B cell (primary cell): ENCODE results near the gene PPP4R4. TPM values are rescaled to one million over a fixed set of nuclear protein-coding genes. Genes with fewer than 3 reads are reported as not detected.
"Not testable (repeated sequence)": the region's sequence is repeated elsewhere in the genome, so short reads cannot be mapped to it uniquely, and the experiment has no call there.

Experiments
- ATAC-seq: fragments of 200-7000 bp; cut with Tn5 transposase; one replicate; pipeline ENCODE4 v1.10.0; 2021; ENCODE audit warnings: low read depth, mild to moderate bottlenecking, moderate number of reproducible peaks, moderate library complexity
- CTCF ChIA-PET: fragments of 350-600 bp; sonication (Branson Sonifier 250); formaldehyde crosslinking; loops from one replicate; lab custom pipeline; 2021; ENCODE audit warnings: antibody characterized with exemption, inconsistent platforms; lab: Charles Lee
- POLR2A ChIA-PET: fragments of 350-600 bp; sonication (Branson Sonifier 250); formaldehyde crosslinking; loops from one replicate; lab custom pipeline; 2021; ENCODE audit warnings: antibody characterized with exemption; lab: Charles Lee
- DNase-seq: peaks from one replicate; pipeline ENCODE4 v3.0.0; 2013
- H2AFZ ChIP-seq: 2 replicates; pipeline ENCODE4 v1.6.1; 2012; ENCODE audit warnings: mild to moderate bottlenecking, low read depth, low read length; ENCODE audit not compliant: insufficient read depth, poor library complexity, severe bottlenecking
- H3K27ac ChIP-seq, 2 donors: 1 replicate in 1 of 2; 2 replicates in 1 of 2; pipeline ENCODE4 v1.5.1; 2012 to 2013; ENCODE audit warnings: low read length in 2 of 2, mild to moderate bottlenecking in 2 of 2, moderate library complexity in 1 of 2
- H3K27me3 ChIP-seq, 4 experiments: fragments of 200-600 bp in 1 of 4; sonication (generic) in 1 of 4; replicated peaks in 1 of 4; 1 replicate in 2 of 4; 2 replicates in 2 of 4; pipeline versions ENCODE4 v1.6.1 to v1.7.0; 2013 to 2016; ENCODE audit warnings: low read length in 3 of 4, mild to moderate bottlenecking in 2 of 4, mixed read lengths in 1 of 4, moderate library complexity in 1 of 4; ENCODE audit not compliant: insufficient read depth in 4 of 4, control insufficient read depth in 3 of 4; ENCODE audit errors: control extremely low read depth in 1 of 4
- H3K36me3 ChIP-seq, 2 experiments: replicated peaks in 1 of 2; 1 replicate in 1 of 2; 2 replicates in 1 of 2; pipeline versions ENCODE4 v1.6.1 to v1.7.1; 2013; ENCODE audit warnings: low read length in 1 of 2; ENCODE audit not compliant: insufficient read depth in 2 of 2, control insufficient read depth in 1 of 2; ENCODE audit errors: control extremely low read depth in 1 of 2, extremely low read depth in 1 of 2
- H3K4me1 ChIP-seq, 2 donors: fragments of 200-600 bp in 1 of 2; sonication (generic) in 1 of 2; 1 replicate in 1 of 2; 2 replicates in 1 of 2; pipeline versions ENCODE4 v1.5.1 to v1.6.1; 2013 to 2017; ENCODE audit warnings: low read length in 2 of 2; ENCODE audit not compliant: control insufficient read depth in 2 of 2, insufficient read depth in 2 of 2
- H3K4me2 ChIP-seq: replicated peaks from 2 replicates; pipeline ENCODE3; 2012; ENCODE audit warnings: mild to moderate bottlenecking, low read depth, low read length; ENCODE audit not compliant: poor library complexity, severe bottlenecking
- H3K4me3 ChIP-seq, 5 experiments: fragments of 200-600 bp in 1 of 5; sonication (generic) in 1 of 5; 1 replicate in 3 of 5; 2 replicates in 2 of 5; pipeline versions ENCODE4 v1.5.1 to v1.7.0; 2011 to 2016; ENCODE audit warnings: low read length in 4 of 5, mild to moderate bottlenecking in 4 of 5, low read depth in 2 of 5, control low read depth in 1 of 5, moderate library complexity in 1 of 5; ENCODE audit not compliant: insufficient read depth in 1 of 5; ENCODE audit errors: control extremely low read depth in 1 of 5, extremely low read depth in 1 of 5
- H3K79me2 ChIP-seq: fragments of 200-600 bp; sonication (generic); one replicate; pipeline ENCODE4 v1.6.0; 2016; ENCODE audit warnings: low read length; ENCODE audit not compliant: control insufficient read depth, insufficient read depth
- H3K9ac ChIP-seq: fragments of 200-600 bp; sonication (generic); 2 replicates; pipeline ENCODE4 v1.6.1; 2017; ENCODE audit warnings: mild to moderate bottlenecking, low read length, moderate library complexity
- H3K9me3 ChIP-seq, 3 donors: one replicate each; pipeline versions ENCODE4 v1.6.1 to v1.7.1; 2013; ENCODE audit warnings: low read length in 2 of 3; ENCODE audit not compliant: control insufficient read depth in 2 of 3, insufficient read depth in 1 of 3; ENCODE audit errors: control extremely low read depth in 1 of 3
- H4K20me1 ChIP-seq: 2 replicates; pipeline ENCODE4 v1.6.0; 2012; ENCODE audit warnings: mild to moderate bottlenecking, low read length; ENCODE audit not compliant: insufficient read depth, control insufficient read depth, poor library complexity, severe bottlenecking
- H3K27ac Mint-ChIP-seq: one replicate; pipeline ENCODE4 v1.8.0; 2021; ENCODE audit warnings: mixed read lengths
- H3K27me3 Mint-ChIP-seq: one replicate; pipeline ENCODE4 v1.8.0; 2021; ENCODE audit warnings: mixed read lengths
- H3K4me1 Mint-ChIP-seq: one replicate; pipeline ENCODE4 v1.8.0; 2021; ENCODE audit warnings: mixed read lengths
- H3K4me3 Mint-ChIP-seq: one replicate; pipeline ENCODE4 v1.8.0; 2021; ENCODE audit warnings: mixed read lengths
- H3K9me3 Mint-ChIP-seq: one replicate; pipeline ENCODE4 v1.8.0; 2022; ENCODE audit warnings: mixed read lengths; ENCODE audit not compliant: insufficient read depth
- EZH2 ChIP-seq: IDR thresholded peaks from 2 replicates; pipeline ENCODE4 v1.6.1; 2012; ENCODE audit warnings: borderline replicate concordance, low read depth, mild to moderate bottlenecking, moderate library complexity, low read length; ENCODE audit not compliant: insufficient read depth, poor library complexity, severe bottlenecking
- WGBS: methylation state at CpG from one replicate; pipeline ENCODE4 v1.1.5; 2013; ENCODE audit warnings: missing lambda C conversion rate; ENCODE audit not compliant: insufficient coverage; 5-methylcytosine and 5-hydroxymethylcytosine counted together
- intact Hi-C: fragments of 100-400 bp; cut with micrococcal nuclease; formaldehyde crosslinking; loops from one replicate; pipeline ENCODE4 v1.10.0; 2022
- polyA plus RNA-seq: library from polyadenylated mRNA; depleted of rRNA; stranded (reverse); fragments of >200 nt; gene quantifications from 2 replicates; pipeline ENCODE4 v1.2.3, GENCODE V29; 2012
- total RNA-seq, 2 donors: library from RNA; stranded (reverse); fragments of 120-200 nt in 1 of 2; gene quantifications; 1 replicate in 1 of 2; 2 replicates in 1 of 2; pipeline versions ENCODE4 v1.2.3 to v1.2.4, GENCODE V29; 2013 to 2022
- TF ChIP-seq, protein P1 (sequence below): fragments of 200-600 bp; IDR thresholded peaks from one replicate; pipeline ENCODE4 v1.8.0; 2022; ENCODE audit warnings: antibody characterized with exemption, mild to moderate bottlenecking

PPP4R4 gene
- total and polyA plus RNA-seq, 2 donors (not counting 1 experiment from before 2014, with no cell fraction given), result not detected

DNA sequence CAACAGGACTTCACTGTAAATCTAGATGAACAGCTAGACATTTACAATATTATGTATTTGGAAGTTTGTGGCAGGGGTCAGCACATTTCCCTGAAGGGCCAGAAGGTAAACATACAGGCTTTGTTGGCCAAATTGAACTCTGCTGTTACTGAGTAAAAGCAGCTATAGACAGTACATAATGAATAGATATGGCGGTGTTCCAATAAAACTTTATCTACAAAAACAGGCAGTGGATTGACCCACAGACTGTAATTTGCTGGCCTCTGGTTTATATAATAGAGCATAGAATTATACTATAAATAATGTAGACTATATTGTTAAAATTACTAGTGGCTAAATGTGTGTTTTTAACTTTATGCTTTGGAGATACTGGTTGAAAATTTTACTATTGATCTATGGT, 93.2 kb downstream of the PPP4R4 start:
- Histone ChIP-seq H3K9ac (no peak overlapping the region), H3K9me3 (peaks cover 0 to 3% (median 0%) of the 10 kb centered on the region in 3 donors), H3K4me1 (no peaks in the 10 kb centered on the region), H3K79me2 (no peaks in the 10 kb centered on the region), H4K20me1 (no peaks in the 10 kb centered on the region), H2AFZ (no peak overlapping the region), H3K4me3 (no peak overlapping the region), H3K36me3 (no peaks in the 10 kb centered on the region), H3K4me2 (no peak overlapping the region), H3K27ac (no peak overlapping the region), H3K27me3 (peaks cover 0 to 7% (median 0%) of the 10 kb centered on the region in 4 experiments)
- Mint-ChIP-seq H3K9me3 (peaks cover 5% of the 10 kb centered on the region), H3K4me3 (no peak overlapping the region), H3K27ac (no peak overlapping the region), H3K27me3 (peaks cover 13% of the 10 kb centered on the region), H3K4me1 (no peaks in the 10 kb centered on the region)
- ChIA-PET CTCF (no interaction called here), POLR2A (no interaction called here)
- intact Hi-C loops, result no loop called here
- WGBS, result no CpG with 5 or more reads among the region's 1 CpG
- DNase-seq (no peak), ATAC-seq (no peak)
- TF ChIP-seq, protein P1, sequence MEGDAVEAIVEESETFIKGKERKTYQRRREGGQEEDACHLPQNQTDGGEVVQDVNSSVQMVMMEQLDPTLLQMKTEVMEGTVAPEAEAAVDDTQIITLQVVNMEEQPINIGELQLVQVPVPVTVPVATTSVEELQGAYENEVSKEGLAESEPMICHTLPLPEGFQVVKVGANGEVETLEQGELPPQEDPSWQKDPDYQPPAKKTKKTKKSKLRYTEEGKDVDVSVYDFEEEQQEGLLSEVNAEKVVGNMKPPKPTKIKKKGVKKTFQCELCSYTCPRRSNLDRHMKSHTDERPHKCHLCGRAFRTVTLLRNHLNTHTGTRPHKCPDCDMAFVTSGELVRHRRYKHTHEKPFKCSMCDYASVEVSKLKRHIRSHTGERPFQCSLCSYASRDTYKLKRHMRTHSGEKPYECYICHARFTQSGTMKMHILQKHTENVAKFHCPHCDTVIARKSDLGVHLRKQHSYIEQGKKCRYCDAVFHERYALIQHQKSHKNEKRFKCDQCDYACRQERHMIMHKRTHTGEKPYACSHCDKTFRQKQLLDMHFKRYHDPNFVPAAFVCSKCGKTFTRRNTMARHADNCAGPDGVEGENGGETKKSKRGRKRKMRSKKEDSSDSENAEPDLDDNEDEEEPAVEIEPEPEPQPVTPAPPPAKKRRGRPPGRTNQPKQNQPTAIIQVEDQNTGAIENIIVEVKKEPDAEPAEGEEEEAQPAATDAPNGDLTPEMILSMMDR, result no peak
- TF ChIP-seq EZH2, result no peak

DNA sequence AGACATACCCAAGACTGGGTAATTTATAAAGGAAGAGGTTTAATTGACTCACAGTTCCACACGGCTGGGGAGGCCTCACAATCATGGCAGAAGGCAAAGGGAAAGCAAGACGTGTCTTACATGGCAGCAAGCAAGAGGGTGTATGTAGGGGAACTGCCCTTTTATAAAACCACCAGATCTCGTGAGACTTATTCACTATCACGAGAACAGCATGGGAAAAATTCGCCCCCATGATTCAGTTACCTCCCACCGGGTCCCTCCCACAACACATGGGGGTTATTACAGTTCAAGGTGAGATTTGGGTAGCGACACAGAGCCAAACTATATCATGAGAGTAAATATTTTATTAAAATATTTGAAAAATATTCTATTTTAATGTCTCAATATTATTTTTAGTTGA, 94.5 kb downstream of the PPP4R4 start:
- H3K27ac ChIP-seq, H3K4me2 ChIP-seq, H2AFZ ChIP-seq, H3K36me3 ChIP-seq, H3K4me1 ChIP-seq, POLR2A ChIA-PET, H3K9me3 ChIP-seq, H4K20me1 ChIP-seq, H3K9me3 Mint-ChIP-seq, CTCF ChIA-PET, intact Hi-C loops, H3K4me1 Mint-ChIP-seq, ATAC-seq, H3K79me2 ChIP-seq, H3K9ac ChIP-seq, H3K4me3 ChIP-seq, H3K27me3 ChIP-seq, DNase-seq, H3K4me3 Mint-ChIP-seq, H3K27ac Mint-ChIP-seq: not testable (repeated sequence)
- WGBS, result 75% methylated on average over 1 of the region's 7 CpGs
- H3K27me3 Mint-ChIP-seq, result peaks cover 11% of the 10 kb centered on the region
